ENCODE data around the gene AP2M1.
A peak's percentile ranks its signal among the peaks of the same experiment; 100 is the strongest.

Gene AP2M1

GRCh38 chr3:184183679-184184078, 9.0 kb downstream of the AP2M1 start:
- no peak for DNase-seq

- DNase-seq: no peak
These were observed 10.0 kb downstream of the AP2M1 start for GRCh38 chr3:184184546-184185230.

GRCh38 chr3:184185461-184186183, 11.0 kb downstream of the AP2M1 start:
- DNase-seq: peak; percentile 99

GRCh38 chr3:184186184-184186901, 11.7 kb downstream of the AP2M1 start, which contains the start of gene ABCF3:
Gene ABCF3 (plus strand): TSS chr3:184186199. CDS start chr3:184186208, 9 bp downstream.
- no peak for DNase-seq

- DNase-seq: no peak
These were observed 12.2 kb downstream of the AP2M1 start for GRCh38 chr3:184186902-184187207.

GRCh38 chr3:184188080-184188479, 13.4 kb downstream of the AP2M1 start:
- DNase-seq: no peak

- DNase-seq: no peak
These were observed 14.8 kb downstream of the AP2M1 start for GRCh38 chr3:184189421-184189820.

GRCh38 chr3:184192889-184193288, 18.2 kb downstream of the AP2M1 start:
- no peak for DNase-seq

- DNase-seq: no peak
These were observed 19.4 kb downstream of the AP2M1 start for GRCh38 chr3:184193991-184194539.

- no peak for DNase-seq
These were observed 21.9 kb downstream of the AP2M1 start for GRCh38 chr3:184196536-184196935.

GRCh38 chr3:184198509-184198908, 23.9 kb downstream of the AP2M1 start:
- no peak for DNase-seq

GRCh38 chr3:184200825-184201224, 26.2 kb downstream of the AP2M1 start:
- DNase-seq: no peak

GRCh38 chr3:184203526-184203925, 28.9 kb downstream of the AP2M1 start:
- DNase-seq: no peak

- DNase-seq: no peak
These were observed 34.7 kb downstream of the AP2M1 start for GRCh38 chr3:184209146-184209923.

GRCh38 chr3:184211297-184211696, 36.6 kb downstream of the AP2M1 start:
- no peak for DNase-seq

- DNase-seq: no peak
These were observed 37.1 kb downstream of the AP2M1 start for GRCh38 chr3:184211718-184212117.

- no peak for DNase-seq
These were observed 44.2 kb downstream of the AP2M1 start for GRCh38 chr3:184218814-184219213.

- DNase-seq: no peak
These were observed 47.9 kb downstream of the AP2M1 start for GRCh38 chr3:184222521-184222920.

- DNase-seq: no peak
These were observed 49.3 kb downstream of the AP2M1 start for GRCh38 chr3:184223946-184224345.

- DNase-seq: no peak
These were observed 52.9 kb downstream of the AP2M1 start for GRCh38 chr3:184227481-184227935.

- no peak for DNase-seq
These were observed 53.9 kb downstream of the AP2M1 start for GRCh38 chr3:184228376-184229137.

Measured in NCI-H1092 treated with DMSO at 0.1 percent for 48 hours (cell line).